ENCODE results near the gene EEPD1.

GRCh38 chr7:36114355-36114754, 38.7 kb upstream of the EEPD1 start:
- TF ChIP-seq CTCF (IDR thresholded peaks at IDR 0.05; ENCODE audit: insufficient read depth, low read depth, low read length) = no peak
- no peak for TF ChIP-seq EZH2 (IDR thresholded peaks at IDR 0.05; ENCODE audit: insufficient read depth, low read length)

Measured in astrocyte (in vitro differentiated cells and primary cell).